GM12875 (cell line): Measurements from ENCODE around the gene PCGF2.

Experiments
- H3K4me3 ChIP-seq: one replicate; pipeline ENCODE4 v1.5.1; 2011; ENCODE audit warnings: low read depth, low read length, control low read depth
- TF ChIP-seq, protein P1 (sequence below): IDR thresholded peaks from 2 replicates; pipeline ENCODE4 v1.5.1; 2011; ENCODE audit warnings: low read depth, mild to moderate bottlenecking, control low read depth, inconsistent platforms, low read length, moderate library complexity, borderline replicate concordance; ENCODE audit not compliant: insufficient read depth

Gene PCGF2

DNA sequence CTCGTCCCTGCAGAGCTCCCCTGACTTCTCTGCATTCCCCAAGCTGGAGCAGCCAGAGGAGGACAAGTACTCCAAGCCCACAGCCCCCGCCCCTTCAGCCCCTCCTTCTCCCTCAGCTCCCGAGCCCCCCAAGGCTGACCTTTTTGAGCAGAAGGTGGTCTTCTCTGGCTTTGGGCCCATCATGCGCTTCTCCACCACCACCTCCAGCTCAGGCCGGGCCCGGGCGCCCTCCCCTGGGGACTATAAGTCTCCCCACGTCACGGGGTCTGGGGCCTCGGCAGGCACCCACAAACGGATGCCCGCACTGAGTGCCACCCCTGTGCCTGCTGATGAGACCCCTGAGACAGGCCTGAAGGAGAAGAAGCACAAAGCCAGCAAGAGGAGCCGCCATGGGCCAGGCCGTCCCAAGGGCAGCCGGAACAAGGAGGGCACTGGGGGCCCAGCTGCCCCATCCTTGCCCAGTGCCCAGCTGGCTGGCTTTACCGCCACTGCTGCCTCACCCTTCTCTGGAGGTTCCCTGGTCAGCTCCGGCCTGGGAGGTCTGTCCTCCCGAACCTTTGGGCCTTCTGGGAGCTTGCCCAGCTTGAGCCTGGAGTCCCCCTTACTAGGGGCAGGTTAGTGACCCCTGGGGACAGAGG lies 31.6 kb downstream of the PCGF2 start:
- H3K4me3 ChIP-seq, result no peak overlapping the region
- TF ChIP-seq, protein P1, sequence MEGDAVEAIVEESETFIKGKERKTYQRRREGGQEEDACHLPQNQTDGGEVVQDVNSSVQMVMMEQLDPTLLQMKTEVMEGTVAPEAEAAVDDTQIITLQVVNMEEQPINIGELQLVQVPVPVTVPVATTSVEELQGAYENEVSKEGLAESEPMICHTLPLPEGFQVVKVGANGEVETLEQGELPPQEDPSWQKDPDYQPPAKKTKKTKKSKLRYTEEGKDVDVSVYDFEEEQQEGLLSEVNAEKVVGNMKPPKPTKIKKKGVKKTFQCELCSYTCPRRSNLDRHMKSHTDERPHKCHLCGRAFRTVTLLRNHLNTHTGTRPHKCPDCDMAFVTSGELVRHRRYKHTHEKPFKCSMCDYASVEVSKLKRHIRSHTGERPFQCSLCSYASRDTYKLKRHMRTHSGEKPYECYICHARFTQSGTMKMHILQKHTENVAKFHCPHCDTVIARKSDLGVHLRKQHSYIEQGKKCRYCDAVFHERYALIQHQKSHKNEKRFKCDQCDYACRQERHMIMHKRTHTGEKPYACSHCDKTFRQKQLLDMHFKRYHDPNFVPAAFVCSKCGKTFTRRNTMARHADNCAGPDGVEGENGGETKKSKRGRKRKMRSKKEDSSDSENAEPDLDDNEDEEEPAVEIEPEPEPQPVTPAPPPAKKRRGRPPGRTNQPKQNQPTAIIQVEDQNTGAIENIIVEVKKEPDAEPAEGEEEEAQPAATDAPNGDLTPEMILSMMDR, result no peak

DNA sequence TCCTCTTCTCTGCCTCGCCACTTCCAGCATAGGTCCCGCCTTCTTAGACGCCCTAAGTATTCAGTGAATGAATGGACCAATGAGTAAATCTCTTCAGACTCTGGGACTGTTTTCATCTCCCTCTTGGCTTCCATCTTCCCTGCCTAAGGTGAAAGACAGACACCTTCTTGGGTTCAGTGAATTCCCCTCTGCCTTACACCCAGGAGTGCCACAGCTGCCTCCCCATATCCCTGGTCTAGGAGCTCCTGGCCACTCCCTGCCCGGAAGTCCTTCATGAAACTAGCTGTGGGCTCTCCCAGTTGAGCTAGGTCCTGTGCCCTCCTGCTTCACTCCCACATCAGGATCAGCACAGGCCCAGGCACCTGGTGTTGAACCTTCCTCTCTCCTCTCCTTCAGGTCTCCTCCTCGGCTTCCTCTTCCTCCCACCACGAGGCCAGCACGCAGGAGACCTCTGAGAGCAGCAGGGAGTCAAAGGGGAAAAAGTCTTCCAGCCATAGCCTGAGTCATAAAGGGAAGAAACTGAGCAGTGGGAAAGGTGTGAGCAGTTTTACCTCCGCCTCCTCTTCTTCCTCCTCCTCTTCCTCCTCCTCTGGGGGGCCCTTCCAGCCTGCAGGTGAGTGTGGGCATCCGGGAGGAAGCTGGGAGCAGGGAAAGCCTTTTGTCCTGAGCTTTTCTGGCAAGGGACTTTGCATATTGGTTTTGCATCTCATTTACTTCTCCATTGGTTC lies 32.8 kb downstream of the PCGF2 start:
- TF ChIP-seq, protein P1, result no peak
- no peak overlapping the region for H3K4me3 ChIP-seq

DNA sequence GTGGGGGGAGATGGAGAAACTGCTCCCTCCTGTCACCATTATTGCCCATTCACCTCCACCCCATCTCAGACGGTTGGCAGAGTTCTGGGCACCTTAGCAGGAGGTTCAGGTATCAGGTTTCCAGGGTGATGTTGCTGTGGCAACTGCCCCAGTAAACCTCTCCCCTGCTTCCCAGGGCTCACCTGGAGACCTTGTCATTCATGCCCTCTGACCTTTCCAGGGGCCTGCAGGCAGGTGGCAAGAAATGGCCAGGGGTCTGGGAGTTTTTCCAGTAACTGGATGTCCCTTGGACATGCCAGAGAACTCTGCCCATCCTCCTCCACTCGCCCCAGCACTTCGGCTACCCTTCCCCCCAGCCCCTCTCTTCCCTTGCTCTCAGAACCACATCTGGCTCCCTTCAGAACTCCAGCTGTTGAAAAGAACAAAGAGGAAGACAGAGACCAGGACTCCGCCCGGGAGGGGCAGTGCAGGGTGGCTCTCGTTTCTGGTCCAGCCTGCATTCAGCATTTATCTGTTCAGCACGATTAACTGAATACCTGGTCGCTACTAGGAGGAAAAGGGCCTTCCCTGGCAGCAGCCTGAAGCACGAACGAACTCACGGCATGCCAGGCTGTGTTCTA lies 34.6 kb downstream of the PCGF2 start:
- TF ChIP-seq, protein P1, result no peak

DNA sequence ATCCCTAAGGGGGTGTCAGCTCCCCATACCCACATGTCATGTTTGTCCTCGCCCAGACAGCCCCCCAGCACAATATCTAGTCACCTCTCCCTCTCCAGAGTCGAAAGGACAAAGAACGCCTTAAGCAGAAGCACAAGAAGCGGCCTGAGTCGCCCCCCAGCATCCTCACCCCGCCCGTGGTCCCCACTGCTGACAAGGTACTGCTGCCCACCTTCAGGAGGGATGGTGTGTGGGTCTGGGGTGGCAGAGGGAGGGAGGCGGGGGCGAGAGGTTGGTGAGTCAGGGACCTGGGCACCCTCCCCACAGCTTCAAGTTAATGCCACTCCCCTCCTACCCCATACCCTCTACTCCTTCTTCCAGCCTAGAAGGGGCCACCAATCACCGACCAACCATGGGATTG lies 35.5 kb downstream of the PCGF2 start:
- no peak overlapping the region for H3K4me3 ChIP-seq
- TF ChIP-seq, protein P1, result no peak

More for the DNA sequence above, 34.6 kb downstream of the PCGF2 start:
- H3K4me3 ChIP-seq, result no peak overlapping the region

DNA sequence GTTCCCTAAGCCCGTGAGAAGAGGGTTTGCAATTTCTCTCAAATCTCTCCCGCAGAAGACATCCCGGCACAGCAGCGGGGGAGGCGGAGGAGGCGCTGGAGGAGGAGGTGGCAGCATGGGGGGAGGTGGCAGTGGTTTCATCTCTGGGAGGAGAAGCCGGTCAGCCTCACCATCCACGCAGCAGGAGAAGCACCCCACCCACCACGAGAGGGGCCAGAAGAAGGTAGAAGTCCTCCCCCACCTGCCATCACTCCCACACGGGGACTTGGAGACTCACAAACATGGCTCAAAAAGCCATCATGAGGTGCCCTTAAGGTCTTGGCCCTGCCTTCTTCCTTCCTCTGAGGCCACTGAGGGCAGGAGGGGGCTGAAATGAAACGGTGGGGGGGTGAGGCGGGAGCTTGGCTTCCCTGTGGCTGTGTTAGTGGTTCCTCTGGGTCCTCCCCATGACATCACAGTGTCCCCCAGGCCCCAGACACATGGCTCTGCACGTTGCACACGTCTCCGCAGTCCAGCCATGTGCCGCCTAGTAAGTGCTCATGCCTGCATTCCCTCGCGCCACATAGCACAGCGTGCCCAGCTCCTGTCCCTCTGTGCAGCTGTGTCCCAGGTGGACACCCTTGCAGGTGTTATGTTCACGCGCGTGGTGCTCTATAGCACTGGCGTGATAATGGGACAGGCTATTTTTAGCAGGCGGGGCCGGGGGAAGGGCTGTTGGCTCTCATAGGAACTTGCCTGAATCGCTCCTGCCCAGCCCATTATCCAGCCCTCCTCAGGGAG lies 36.2 kb downstream of the PCGF2 start:
- TF ChIP-seq, protein P1, result no peak
- no peak overlapping the region for H3K4me3 ChIP-seq

DNA sequence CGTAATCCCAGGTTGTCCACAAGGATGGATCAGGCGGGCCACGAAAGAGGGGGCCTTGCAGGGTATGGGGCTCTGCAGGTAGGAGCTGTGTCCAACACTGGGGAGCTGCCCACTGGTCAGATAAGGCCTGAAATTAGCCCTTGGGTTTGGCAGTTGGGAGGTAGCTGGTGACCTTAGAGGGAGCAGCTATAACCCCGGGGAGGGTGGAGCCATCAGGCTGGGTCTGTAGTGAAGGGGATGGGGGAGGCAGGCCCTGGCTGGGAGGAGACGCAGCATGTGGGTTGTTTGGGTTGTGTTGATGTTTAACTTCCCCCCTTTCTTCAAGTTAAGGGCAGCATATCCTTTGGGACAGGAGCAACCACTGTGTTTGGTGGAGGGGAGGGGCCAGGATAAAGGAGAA lies 37.2 kb downstream of the PCGF2 start:
- TF ChIP-seq, protein P1, result no peak
- no peak overlapping the region for H3K4me3 ChIP-seq
